Ascending aorta (tissue), 2 donors: ENCODE results near the gene RABGAP1L. TPM values are rescaled to one million over a fixed set of nuclear protein-coding genes. Genes with fewer than 3 reads are reported as not detected.
"Not testable (repeated sequence)": the region's sequence is repeated elsewhere in the genome, so short reads cannot be mapped to it uniquely, and the experiment has no call there.

Experiments used
- DNase-seq, 2 donors: peaks; one replicate each; pipeline ENCODE4 v3.0.0-alpha.2; 2019; ENCODE audit warnings: low spot score in 2 of 2
- H3K27ac ChIP-seq, 2 donors: fragments of 200-600 bp; sonication (generic); one replicate each; pipeline ENCODE4 v1.5.1; 2016 to 2017; ENCODE audit warnings: mild to moderate bottlenecking in 1 of 2
- H3K27me3 ChIP-seq: fragments of 200-600 bp; sonication (generic); one replicate; pipeline ENCODE4 v1.5.1; 2017
- H3K36me3 ChIP-seq, 2 donors: fragments of 200-600 bp; sonication (generic); one replicate each; pipeline ENCODE4 v1.5.1; 2016
- H3K4me1 ChIP-seq, 2 donors: fragments of 200-600 bp; sonication (generic); one replicate each; pipeline ENCODE4 v1.5.1; 2016 to 2017; ENCODE audit warnings: mild to moderate bottlenecking in 1 of 2
- H3K4me3 ChIP-seq, 2 donors: fragments of 200-600 bp; sonication (generic); one replicate each; pipeline ENCODE4 v1.5.1; 2016 to 2017; ENCODE audit warnings: mild to moderate bottlenecking in 1 of 2
- H3K9me3 ChIP-seq, 2 donors: fragments of 200-600 bp; sonication (generic); one replicate each; pipeline ENCODE4 v1.5.1; 2016
- CTCF ChIP-seq, 3 experiments: fragments of 200-600 bp in 2 of 3; fragments of 450-650 bp in 1 of 3; sonication (generic) in 2 of 3; IDR thresholded peaks; one replicate each; pipeline ENCODE4 v1.5.1; 2016 to 2019; ENCODE audit warnings: antibody characterized with exemption in 3 of 3, mild to moderate bottlenecking in 1 of 3, moderate library complexity in 1 of 3
- intact Hi-C: fragments of 100-400 bp; cut with DNase I; formaldehyde crosslinking; loops from one replicate; pipeline ENCODE4 v1.15.1; 2023
- total RNA-seq: library from RNA; depleted of rRNA; stranded (reverse); fragments of >200 nt; gene quantifications from one replicate; pipeline ENCODE4 v1.1.0, GENCODE V29; 2016

The RABGAP1L gene
- total RNA-seq, 1 donor from 2014 or later: 48.4 TPM

GRCh38 chr1:174116042-174116441 lies 43.3 kb upstream of the RABGAP1L start:
- Histone ChIP-seq H3K27me3 (no peaks in the 10 kb centered on the region), H3K9me3 (no peaks in the 10 kb centered on the region), H3K4me3 (no peak overlapping the region), H3K4me1 (peaks cover 0 to 2% of the 10 kb centered on the region in 2 donors), H3K36me3 (no peaks in the 10 kb centered on the region), H3K27ac (no peak overlapping the region)
- TF ChIP-seq CTCF (IDR thresholded peaks at IDR 0.05): no peak
- DNase-seq: no peak
- intact Hi-C loops: no loop called here

DNA sequence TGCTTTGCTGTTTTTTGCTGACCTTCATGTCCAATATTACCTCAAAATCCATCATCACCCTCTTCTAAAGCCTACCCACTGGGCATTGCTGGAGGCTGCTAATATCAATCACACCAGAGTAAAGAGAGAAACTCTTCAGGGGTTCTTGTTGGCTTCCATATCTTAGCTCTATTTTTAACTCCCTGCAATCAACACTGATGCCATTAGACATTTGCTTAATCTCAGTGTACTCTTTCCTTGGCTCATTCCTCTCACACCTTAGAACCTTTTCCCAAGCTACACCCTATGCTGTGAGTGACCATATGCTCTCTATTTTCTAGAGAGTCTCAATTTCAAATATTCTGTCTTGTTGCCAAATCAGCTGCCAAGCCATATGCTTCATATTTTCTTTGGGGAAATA lies 40.6 kb upstream of the RABGAP1L start:
- no peak for TF ChIP-seq CTCF (IDR thresholded peaks at IDR 0.05)
- no peak overlapping the region for H3K4me3 ChIP-seq
- DNase-seq: no peak
- no peaks in the 10 kb centered on the region for H3K27me3 ChIP-seq
- H3K36me3 ChIP-seq: no peaks in the 10 kb centered on the region
- intact Hi-C loops: no loop called here
- H3K27ac ChIP-seq: no peak overlapping the region
- H3K4me1 ChIP-seq: no peaks in the 10 kb centered on the region
- no peaks in the 10 kb centered on the region for H3K9me3 ChIP-seq

GRCh38 chr1:174122318-174122717 lies 37.0 kb upstream of the RABGAP1L start:
- H3K4me1 ChIP-seq, H3K4me3 ChIP-seq, intact Hi-C loops, H3K36me3 ChIP-seq, H3K27me3 ChIP-seq, H3K27ac ChIP-seq, H3K9me3 ChIP-seq, DNase-seq: not testable (repeated sequence)

GRCh38 chr1:174123843-174124242 lies 35.5 kb upstream of the RABGAP1L start:
- no peaks in the 10 kb centered on the region for H3K27me3 ChIP-seq
- peaks cover 0 to 4% of the 10 kb centered on the region in 2 donors for H3K9me3 ChIP-seq
- intact Hi-C loops: no loop called here
- no peak overlapping the region for H3K4me3 ChIP-seq
- no peaks in the 10 kb centered on the region for H3K36me3 ChIP-seq
- no peaks in the 10 kb centered on the region for H3K4me1 ChIP-seq
- no peak overlapping the region for H3K27ac ChIP-seq
- TF ChIP-seq CTCF (IDR thresholded peaks at IDR 0.05): no peak
- no peak for DNase-seq

- intact Hi-C loops, H3K9me3 ChIP-seq, H3K4me3 ChIP-seq, H3K4me1 ChIP-seq, DNase-seq, H3K36me3 ChIP-seq, H3K27ac ChIP-seq, H3K27me3 ChIP-seq: not testable (repeated sequence)
These were observed 32.1 kb upstream of the RABGAP1L start for GRCh38 chr1:174127176-174127575.

DNA sequence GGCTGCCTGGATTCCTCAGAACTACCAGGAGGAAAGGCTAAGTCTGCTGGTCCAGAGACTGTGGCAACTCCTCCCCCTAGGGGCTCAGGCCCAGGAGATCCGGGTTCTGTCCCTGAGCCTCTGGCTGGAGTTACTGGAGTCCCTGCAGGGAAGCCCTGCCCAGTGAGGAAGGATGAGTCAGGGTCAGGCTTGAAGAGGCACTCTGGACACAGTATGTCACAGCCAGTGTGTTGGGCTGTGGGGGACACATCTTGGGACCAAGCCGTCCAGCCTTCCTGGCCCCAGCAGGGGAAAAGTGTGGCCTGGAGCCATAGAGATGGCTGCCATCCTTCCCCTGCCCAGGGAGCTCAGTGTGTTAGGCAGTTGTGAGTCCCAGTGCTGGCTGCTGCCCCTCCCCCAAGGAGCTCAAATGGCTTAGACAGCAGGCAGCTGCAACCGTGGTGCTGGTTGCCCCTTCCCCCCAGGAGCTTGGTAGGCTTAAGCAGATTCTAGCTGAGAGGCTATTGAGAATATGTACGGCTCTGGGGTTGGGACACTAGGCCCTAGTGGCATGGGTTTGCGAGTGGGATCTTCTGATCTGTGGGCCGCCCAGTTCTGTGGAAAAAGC lies 28.2 kb upstream of the RABGAP1L start:
- intact Hi-C loops: no loop called here
- Histone ChIP-seq H3K4me3 (no peak overlapping the region), H3K9me3 (peaks cover 0 to 4% of the 10 kb centered on the region in 2 donors), H3K4me1 (no peaks in the 10 kb centered on the region), H3K36me3 (no peaks in the 10 kb centered on the region), H3K27me3 (no peaks in the 10 kb centered on the region), H3K27ac (no peak overlapping the region)
- no peak for TF ChIP-seq CTCF (IDR thresholded peaks at IDR 0.05)
- DNase-seq: no peak
